Measurements from ENCODE around the gene GAA.

DNA sequence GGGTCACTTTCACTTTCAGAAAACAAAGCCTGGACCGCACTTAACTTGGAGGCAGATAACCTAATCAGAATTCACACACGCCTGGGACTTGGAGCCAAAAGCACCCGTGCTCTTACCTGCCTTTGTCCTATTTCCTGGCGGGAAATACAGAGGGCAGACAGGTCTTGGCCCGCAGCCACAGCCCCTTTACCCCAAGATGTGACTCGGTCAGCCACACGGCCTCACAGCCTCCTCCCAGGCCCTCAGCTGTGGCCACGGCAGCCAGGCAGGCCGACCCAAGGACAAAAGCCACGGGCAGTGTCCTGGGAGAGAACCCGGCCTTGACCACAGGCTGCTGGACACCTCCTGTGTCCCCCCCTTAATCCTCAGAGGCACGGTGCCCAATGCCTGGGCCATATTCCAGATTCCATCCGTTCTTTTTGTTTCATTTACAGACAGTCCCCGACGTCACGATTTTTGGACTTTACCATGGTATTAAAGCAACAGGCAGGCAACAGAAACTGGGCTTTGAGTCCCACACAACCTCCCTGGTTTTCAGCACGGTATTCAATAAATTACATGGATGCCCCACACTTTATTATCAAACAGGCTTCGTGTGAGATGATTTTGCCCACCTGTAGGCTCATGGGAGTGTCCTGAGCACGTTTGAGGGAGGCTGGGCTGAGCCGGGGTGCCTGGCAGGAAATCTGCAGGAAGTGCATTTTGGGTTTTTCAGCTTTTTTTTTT lies 30.1 kb upstream of the GAA start:
- no peak for TF ChIP-seq CTCF (conservative IDR thresholded peaks at IDR 0.05; ENCODE audit: low read length)
- no peak for TF ChIP-seq EZH2phosphoT487 (IDR thresholded peaks at IDR 0.05; ENCODE audit: borderline replicate concordance, low read depth, low read length)
